HEK293T (cell line): Measurements from ENCODE around the gene EDARADD.

ENCODE experiments used
- ARNT ChIP-seq: fragments of 450-650 bp; IDR thresholded peaks from 2 replicates; pipeline ENCODE4 v1.6.1; 2017; ENCODE audit warnings: mild to moderate bottlenecking
- FOXM1 ChIP-seq: fragments of 450-650 bp; IDR thresholded peaks from 2 replicates; pipeline ENCODE4 v1.6.1; 2017; ENCODE audit warnings: mild to moderate bottlenecking, borderline replicate concordance
- SP1 ChIP-seq: fragments of 450-650 bp; IDR thresholded peaks from 2 replicates; pipeline ENCODE4 v1.6.1; 2017
- SUZ12 ChIP-seq: fragments of 450-650 bp; IDR thresholded peaks from 2 replicates; pipeline ENCODE4 v1.6.1; 2016; ENCODE audit warnings: mild to moderate bottlenecking
- TARDBP ChIP-seq: fragments of 450-650 bp; IDR thresholded peaks from 2 replicates; pipeline ENCODE4 v1.6.1; 2016

DNA sequence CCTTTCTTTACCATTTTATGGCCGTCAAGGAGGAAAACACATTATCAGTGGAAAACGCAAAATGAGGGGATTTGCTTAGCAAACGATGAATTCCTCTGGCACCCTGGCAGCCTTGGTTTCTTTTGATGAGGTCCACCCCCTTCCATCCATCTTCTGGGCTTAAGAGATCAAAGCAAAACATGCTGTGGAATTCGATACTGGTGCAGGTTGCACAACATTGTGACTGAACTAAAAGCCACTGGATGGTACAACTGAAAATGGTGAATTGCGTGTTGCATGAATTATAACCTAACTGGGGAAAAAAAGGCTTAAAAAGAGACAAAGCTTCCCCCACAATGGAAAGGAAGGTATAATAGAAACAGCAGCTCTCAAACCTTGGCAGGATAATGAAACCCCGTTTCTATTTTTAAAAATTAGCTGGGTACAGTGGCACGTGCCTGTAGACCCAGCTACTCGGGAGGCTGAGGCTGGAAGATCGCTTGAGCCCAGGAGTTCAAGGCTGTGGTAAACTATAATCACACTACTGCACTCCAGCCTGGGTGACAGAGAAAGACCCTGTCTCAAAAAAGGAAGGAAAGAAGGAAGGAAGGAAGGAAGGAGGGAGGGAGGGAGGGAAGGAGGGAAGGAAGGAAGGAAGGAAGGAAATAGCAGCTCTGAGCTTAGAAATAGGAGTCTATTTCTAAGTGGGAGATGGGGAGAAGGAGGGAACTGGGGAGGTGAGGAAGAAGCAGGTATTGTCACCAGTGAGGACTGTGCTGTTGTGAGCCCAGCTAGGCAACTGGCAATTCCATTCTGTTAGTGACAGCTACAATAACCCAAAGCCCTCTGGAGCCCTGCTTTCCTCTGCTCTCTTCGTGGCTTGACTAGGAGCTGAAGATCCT, 100.7 kb downstream of the EDARADD start:
- TF ChIP-seq TARDBP, result no peak
- no peak for TF ChIP-seq SP1
- no peak for TF ChIP-seq ARNT
- TF ChIP-seq SUZ12, result no peak
- no peak for TF ChIP-seq FOXM1
